Fibroblast of skin of left quadriceps (primary cell): ENCODE data around the gene CFAP20.
"Not testable (repeated sequence)": the region's sequence is repeated elsewhere in the genome, so short reads cannot be mapped to it uniquely, and the experiment has no call there.

Source experiments
- DNase-seq, 2 experiments: peaks; one replicate each; pipeline ENCODE4 v3.0.0-alpha.2; 2013; ENCODE audit warnings: low read depth in 2 of 2

CFAP20 gene

DNA sequence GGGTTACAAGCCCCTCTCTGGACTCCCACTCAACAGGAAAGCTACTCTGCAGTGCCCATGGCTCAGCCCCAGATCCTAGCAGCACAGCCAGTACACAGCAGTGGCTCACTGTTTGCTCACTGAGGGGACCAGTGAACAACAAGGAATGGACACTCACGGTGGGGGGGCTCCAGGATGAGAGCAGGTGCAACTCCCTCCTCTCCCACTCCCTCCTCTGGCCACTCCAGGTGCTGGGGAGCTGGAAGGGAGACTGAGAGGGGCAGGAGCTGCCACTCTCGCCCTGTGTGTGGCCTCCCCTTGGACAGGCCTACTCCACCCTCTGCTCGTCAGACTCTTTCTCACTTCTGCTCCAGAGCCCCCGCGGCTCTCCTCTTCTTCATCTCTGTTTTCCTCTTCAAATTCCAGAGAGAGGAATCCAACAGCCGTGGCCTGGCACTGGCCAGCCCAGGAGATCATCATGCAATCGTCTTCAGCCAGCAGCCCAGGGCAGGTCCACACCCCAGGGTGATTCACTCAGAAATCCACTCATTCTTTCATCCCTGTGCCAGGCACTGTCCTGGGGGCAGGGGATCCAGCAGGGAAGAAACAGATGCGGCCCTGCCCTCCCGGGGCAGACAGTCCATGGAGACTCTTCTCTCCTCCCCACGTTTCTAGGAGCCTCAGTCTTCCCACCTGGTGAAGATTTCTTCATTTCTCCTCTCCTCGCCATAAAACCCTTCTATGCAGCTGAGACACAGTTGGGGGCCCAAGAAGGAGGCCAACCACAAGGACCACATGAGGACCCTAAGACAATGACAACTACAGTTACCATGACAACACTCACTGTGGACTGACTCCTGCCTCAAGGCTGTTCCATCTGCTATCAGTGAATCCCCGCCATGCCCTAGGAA is 30.7 kb downstream of the CFAP20 start:
- DNase-seq = no peak

- no peak for DNase-seq
Measured at GRCh38 chr16:58096249-58096648, 32.9 kb downstream of the CFAP20 start.

- DNase-seq = not testable (repeated sequence)
Measured at GRCh38 chr16:58095575-58095960, 33.6 kb downstream of the CFAP20 start.

DNA sequence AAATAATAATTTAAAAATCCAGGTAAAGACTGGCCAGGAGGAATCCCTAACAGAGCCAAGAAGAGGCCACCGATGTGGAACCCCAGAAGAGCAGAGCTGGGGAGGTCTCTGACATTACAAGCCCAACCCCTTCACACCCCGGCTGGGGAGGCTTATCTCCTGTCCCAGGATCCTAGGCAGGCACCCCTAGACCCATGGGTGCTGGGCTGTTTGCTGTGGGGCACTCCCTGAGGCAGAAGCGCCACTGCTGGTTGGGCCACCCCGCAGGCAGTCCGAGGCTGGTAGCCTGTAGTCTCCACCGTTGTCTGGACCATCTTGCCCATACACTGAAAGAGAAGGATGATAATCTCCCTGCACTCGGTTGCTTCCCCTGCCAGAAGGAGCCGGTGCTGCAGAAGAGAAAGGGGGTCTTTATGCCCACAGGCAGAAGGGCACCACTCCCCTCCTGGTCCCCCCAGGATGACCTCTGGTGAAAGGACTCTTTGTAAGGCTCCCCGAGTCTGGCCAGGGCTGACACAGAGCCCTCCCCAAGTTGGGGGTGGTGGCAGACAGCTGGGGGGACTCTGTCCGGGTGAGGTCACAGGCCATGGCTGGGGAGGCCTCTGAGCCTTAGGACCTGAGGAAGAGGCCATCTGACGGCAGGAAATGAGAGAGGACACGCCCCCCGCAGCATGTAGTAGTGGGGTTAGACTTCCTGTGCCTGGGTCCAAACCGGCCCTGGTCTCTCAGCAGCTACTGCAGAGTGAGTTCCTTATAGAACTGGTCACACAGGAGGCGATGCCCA is 34.2 kb downstream of the CFAP20 start:
- DNase-seq = no peak

- no peak for DNase-seq
Measured at GRCh38 chr16:58094026-58094425, 35.2 kb downstream of the CFAP20 start.

DNA sequence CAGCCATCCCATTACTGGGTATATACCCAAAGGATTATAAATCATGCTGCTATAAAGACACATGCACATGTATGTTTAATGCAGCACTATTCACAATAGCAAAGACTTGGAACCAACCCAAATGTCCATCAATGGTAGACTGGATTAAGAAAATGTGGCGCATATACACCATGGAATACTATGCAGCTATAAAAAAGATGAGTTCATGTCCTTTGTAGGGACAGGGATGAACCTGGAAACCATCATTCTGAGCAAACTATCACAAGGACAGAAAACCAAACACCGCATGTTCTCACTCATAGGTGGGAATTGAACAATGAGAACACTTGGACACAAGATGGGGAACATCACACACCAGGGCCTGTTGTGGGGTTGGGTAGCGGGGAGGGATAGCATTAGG is 38.8 kb downstream of the CFAP20 start:
- DNase-seq = not testable (repeated sequence)

DNA sequence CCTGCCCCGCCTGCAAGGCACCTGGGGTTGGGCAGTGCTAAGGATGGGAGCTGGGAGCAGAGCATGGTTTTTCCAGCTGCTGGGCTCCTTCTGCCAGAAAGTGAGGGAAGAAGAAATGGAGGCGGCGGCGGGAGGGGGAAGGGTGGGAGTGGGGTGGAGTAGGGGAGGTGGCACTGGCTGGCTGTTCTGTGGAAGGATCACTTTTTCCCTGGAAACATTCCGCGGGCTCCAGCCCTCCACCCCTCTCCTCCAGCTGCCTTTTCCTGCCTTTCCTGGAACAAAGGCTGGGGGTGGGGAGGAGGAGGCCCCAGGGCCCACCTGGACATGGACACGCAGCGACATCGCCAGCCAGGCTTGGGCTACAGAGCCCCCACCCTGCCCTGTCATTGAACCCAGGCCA is 41.1 kb downstream of the CFAP20 start:
- DNase-seq = no peak

DNA sequence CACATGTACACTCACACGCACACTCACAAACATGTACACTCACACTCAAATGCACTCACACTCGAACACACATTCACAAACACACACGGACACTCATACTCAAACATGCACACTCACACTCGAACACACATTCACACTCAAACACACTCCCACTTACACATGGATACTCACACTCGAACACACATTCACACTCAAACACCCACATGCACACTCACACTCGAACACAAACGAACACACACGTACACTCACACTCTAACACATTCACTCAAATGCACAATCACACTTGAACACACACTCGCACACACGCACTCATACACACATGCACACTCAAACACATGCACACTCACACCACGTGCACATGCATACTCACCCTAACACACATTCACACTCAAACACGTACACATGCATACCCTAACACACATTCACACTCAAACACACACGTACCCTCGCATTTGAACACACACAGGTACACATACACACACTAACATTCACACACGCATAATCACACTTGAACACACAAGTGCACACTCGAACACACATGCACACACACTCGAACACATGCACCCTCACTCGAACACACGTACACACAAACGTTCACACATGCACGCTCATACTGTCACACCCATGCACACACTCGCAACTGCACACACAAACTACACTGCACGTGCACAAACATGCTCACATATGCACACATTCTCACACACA is 41.8 kb downstream of the CFAP20 start:
- DNase-seq = no peak

DNA sequence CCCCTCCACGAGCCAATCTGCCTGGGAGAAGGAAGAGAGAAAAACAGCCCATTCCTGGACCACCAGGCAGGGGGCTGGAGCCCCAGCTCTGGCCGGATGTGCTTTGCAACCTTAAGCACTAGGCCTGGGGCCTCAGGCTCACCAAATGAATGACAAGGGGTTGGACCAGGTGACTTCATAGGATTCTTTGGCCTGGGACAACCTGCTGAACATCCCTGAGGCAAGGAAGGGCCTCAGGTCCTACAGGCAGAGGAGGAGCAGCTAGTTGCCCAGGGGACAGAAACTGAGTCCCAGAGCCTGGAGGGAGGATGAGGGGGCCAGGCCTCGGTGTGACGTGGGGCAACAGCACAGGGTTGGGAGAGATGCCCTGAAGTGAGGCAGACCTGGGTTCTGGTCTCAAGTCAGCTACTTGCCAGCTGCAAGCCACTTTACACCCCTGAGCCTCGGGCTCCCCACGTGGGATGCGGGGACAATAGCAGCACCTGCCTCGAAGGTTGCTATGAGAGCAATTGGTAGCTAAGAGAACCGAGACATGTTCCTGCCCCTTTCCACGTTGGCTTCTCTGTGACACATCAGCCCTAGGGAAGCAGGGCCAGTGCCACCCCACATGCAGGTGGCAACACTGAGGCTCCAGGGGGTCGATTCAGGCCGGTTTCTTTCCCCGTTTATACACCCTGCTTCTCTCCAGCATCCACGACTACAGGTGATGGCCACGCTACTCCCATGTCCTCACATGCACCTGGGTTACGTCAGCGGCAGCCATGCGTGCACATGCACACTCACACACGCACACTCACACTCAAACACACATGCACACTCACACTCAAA is 42.6 kb downstream of the CFAP20 start:
- no peak for DNase-seq

DNA sequence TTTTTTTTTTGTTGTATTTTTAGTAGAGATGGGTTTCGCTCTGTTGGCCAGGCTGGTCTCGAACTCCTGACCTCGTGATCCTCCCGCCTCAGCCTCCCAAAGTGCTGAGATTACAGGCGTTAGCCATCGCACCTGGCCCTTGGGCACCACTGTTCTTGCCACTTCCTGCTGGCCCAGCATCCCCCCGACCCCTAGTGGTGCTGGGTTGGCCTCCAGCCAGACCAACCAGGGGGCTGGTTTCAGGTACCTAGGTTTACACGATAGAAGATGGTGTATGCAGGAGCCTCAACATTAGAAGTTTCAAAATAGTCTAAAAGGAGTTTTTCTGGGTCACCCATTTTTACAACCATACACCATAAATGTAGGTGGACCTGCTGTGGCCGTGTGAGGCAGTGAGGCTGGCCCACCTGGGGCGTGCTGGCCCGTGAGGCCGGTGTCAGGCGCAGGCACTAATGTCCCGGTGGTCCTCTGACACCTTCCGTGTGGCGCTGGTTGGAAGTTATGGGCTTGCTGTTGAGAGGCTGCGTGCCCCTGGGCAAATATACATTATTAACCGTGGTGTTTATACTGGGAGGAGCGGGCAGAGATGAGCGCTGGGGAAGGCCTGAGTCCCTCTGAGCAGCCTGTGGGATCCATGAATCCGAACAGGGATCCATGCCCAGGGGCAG is 43.5 kb downstream of the CFAP20 start:
- no peak for DNase-seq

DNA sequence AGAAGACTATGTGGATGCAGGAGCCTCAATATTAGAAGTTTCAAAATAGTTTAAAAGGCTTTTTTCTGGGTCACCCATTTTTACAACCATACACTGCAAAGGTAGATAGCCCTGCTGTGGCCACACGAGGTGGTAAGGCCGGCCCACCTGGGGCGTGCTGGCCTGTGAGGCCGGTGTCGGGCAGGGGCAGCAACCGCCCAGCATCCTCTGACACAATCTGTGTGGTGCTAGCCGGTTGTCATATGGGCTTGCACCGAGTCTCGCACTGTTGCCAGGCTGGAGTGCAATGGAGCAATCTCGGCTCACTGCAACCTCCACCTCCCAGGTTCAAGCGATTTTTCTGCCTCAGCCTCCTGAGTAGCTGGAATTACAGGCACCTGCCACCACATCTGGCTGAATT is 44.0 kb downstream of the CFAP20 start:
- no peak for DNase-seq

- no peak for DNase-seq
Measured at GRCh38 chr16:58084635-58085034, 44.5 kb downstream of the CFAP20 start.

GRCh38 chr16:58082381-58082780 is 46.8 kb downstream of the CFAP20 start:
- no peak for DNase-seq

- not testable (repeated sequence) for DNase-seq
Measured at GRCh38 chr16:58080657-58081056, 48.5 kb downstream of the CFAP20 start.

DNA sequence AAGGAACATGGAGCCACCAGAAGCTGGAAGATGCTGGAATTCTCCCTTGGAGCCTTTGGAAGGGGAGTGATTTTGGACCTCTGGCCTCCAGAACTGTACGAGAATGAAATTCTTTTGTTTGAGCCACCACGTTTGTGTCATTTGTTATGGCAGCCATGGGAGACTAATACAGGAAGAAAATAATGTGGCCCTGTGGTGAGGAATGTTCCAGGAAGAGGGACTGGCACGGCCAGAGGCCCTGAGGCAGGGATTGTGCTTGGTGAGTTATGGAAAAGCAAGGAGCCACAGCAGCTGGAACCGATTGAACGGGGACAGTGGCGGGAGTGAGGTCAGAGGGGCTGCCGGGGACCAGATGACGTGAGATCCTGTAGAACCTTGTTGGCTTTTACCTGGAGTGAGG is 51.4 kb downstream of the CFAP20 start:
- DNase-seq = no peak

- no peak for DNase-seq
Measured at GRCh38 chr16:58076514-58076913, 52.7 kb downstream of the CFAP20 start.

GRCh38 chr16:58074657-58075056 is 54.5 kb downstream of the CFAP20 start:
- no peak for DNase-seq

DNA sequence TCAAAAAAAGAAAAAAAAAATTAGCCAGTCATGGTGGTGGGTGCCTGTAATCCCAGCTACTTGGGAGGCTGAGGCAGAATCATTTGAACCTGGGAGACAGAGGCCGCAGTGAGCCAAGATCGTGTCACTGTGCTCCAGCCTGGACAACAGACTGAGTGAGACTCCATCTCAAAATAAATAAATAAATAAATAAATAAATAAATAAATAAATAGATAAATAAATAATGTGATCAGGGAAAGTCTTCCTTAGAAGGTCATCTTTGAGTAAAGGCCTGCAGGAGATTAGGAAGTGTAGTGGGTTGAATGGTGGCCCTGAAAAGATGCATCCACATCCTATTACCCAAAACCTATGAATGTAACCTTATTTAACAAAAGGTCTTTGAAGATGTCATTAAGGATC is 56.1 kb downstream of the CFAP20 start:
- DNase-seq = not testable (repeated sequence)

GRCh38 chr16:58072134-58072533 is 57.0 kb downstream of the CFAP20 start:
- not testable (repeated sequence) for DNase-seq

DNA sequence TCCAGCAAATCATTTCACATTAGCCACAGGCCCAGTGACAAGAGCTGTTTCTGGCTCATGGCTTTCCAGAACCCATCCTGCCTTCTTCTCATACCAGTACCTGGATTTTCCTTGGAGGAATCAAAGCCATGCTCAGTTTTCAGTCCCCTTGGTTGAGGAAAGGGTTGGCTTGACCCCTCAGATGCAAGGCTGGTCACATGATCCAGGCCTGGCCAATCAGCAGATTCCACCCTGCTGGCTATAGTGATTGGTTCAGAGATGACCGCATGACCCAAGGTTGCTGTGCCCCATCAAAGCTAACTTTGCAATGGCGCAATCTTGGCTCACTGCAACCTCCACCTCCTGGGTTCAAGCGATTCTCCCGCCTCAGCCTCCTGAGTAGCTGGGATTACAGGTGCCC is 58.6 kb downstream of the CFAP20 start:
- no peak for DNase-seq
